Activated naive CD4-positive, alpha-beta T cell treated with anti-CD3 and anti-CD28 coated beads, Interleukin-2, amount 50 U/mL, for 16 hours (primary cell): ENCODE data around the gene PRSS22.

Experiments used
- DNase-seq: peaks from one replicate; pipeline ENCODE4 v3.0.0-alpha.2; 2020

PRSS22 gene

GRCh38 chr16:2827831-2828520 is 30.0 kb downstream of the PRSS22 start:
- DNase-seq = no peak

- DNase-seq = no peak
Observed at GRCh38 chr16:2827374-2827791, 30.6 kb downstream of the PRSS22 start.

GRCh38 chr16:2826591-2827373 is 31.2 kb downstream of the PRSS22 start:
- no peak for DNase-seq

- no peak for DNase-seq
Observed at GRCh38 chr16:2825906-2826305, 32.1 kb downstream of the PRSS22 start.

- no peak for DNase-seq
Observed at GRCh38 chr16:2825049-2825742, 32.8 kb downstream of the PRSS22 start.

- DNase-seq = no peak
Observed at GRCh38 chr16:2824626-2825025, 33.3 kb downstream of the PRSS22 start.

GRCh38 chr16:2822496-2822895 is 35.5 kb downstream of the PRSS22 start:
- no peak for DNase-seq

- DNase-seq = no peak
Observed at GRCh38 chr16:2822158-2822495, 35.8 kb downstream of the PRSS22 start.

- DNase-seq = no peak
Observed at GRCh38 chr16:2821487-2822157, 36.3 kb downstream of the PRSS22 start.

GRCh38 chr16:2820836-2821486 is 37.0 kb downstream of the PRSS22 start:
- DNase-seq = no peak

GRCh38 chr16:2819939-2820835 is 37.8 kb downstream of the PRSS22 start:
- DNase-seq = no peak

- no peak for DNase-seq
Observed at GRCh38 chr16:2819179-2819938, 38.6 kb downstream of the PRSS22 start.

- no peak for DNase-seq
Observed at GRCh38 chr16:2818272-2818876, 39.6 kb downstream of the PRSS22 start.

GRCh38 chr16:2817340-2818271 is 40.4 kb downstream of the PRSS22 start:
- no peak for DNase-seq

GRCh38 chr16:2816751-2817339 is 41.1 kb downstream of the PRSS22 start, which contains the start of gene PRSS21:
Gene PRSS21 (plus strand): TSS chr16:2817237. CDS start chr16:2817269, 32 bp downstream.
- DNase-seq = peak; percentile 37

- no peak for DNase-seq
Observed at GRCh38 chr16:2815299-2815771, 42.6 kb downstream of the PRSS22 start.

- DNase-seq = no peak
Observed at GRCh38 chr16:2814551-2815298, 43.2 kb downstream of the PRSS22 start.

GRCh38 chr16:2813771-2814221 is 44.2 kb downstream of the PRSS22 start:
- no peak for DNase-seq
